Stimulated activated CD8-positive, alpha-beta memory T cell treated with anti-CD3 and anti-CD28 coated beads, Interleukin-4, amount 100 ng/mL, for 4 hours (primary cell): ENCODE data around the gene KRTAP20-4.

ENCODE experiments used
- DNase-seq, 2 donors: peaks; one replicate each; pipeline ENCODE4 v3.0.0-alpha.2; 2020; ENCODE audit warnings: low read depth in 2 of 2, low spot score in 1 of 2

The KRTAP20-4 gene

DNA sequence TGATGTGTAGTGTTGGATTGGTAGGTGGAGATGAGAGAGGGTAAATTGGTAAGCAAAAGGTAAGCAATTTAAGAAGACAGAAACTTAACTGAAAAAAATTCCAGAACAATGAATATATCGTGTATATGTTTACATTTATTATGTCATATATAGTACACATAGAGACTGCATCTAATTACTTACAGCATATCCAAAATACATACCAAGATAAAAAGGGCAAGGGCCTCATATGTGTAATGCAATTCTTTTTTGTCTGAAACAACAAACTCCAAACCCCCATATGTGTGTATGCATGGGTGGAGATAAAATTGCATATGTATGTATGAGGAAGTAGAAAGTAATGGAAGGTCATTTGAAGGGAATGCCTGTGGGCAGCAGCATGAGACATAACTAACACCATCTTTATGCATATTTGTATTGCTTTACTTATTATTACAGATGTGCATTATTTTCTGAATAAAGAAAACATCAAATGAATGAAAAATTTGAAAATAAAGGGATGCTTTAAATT, 26.5 kb downstream of the KRTAP20-4 start:
- no peak for DNase-seq

DNA sequence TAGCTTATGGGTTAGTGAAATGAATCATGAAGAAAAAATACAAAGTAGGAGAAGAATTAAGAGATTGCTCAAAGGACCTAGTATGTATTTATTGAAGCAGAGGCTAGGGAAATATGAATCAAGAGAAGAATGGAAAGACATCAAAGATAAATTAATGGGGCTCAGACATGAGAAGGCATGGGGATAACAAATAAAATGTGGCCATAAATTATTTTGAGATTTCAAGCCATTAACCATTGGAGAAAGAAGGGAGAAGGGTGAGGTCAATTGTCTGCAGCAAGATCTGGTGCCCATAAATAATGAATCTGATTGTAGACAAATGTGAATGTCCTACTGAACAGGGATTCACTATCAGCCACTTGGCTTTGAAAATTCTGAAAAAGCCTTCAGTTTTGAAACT, 32.5 kb downstream of the KRTAP20-4 start:
- no peak for DNase-seq

DNA sequence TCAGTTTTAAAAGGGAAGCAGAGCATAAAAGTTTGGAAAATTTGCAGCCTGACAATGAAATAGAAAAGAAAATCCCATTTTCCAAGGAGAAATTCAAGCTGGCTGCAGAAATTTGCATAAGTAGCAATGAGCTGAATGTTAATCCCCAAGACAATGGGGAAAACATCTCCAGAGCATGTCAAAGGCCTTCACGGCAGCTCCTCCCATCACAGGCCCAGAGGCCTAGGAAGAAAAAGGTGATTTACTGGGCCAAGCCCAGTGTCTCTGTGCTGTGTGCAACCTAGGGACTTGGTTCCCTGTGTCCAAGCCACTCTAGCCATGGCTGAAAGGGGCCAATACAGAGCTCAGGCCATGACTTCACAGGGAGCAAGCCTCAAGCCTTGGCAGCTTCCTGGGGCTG, 48.3 kb downstream of the KRTAP20-4 start:
- no peak for DNase-seq
